ENCODE results near the gene RXRG. TPM values are rescaled to one million over a fixed set of nuclear protein-coding genes. Genes with fewer than 3 reads are reported as not detected.

The RXRG gene
- polyA plus RNA-seq, 1 of the 3 experiments (the other 2 are of a cell fraction): not detected

DNA sequence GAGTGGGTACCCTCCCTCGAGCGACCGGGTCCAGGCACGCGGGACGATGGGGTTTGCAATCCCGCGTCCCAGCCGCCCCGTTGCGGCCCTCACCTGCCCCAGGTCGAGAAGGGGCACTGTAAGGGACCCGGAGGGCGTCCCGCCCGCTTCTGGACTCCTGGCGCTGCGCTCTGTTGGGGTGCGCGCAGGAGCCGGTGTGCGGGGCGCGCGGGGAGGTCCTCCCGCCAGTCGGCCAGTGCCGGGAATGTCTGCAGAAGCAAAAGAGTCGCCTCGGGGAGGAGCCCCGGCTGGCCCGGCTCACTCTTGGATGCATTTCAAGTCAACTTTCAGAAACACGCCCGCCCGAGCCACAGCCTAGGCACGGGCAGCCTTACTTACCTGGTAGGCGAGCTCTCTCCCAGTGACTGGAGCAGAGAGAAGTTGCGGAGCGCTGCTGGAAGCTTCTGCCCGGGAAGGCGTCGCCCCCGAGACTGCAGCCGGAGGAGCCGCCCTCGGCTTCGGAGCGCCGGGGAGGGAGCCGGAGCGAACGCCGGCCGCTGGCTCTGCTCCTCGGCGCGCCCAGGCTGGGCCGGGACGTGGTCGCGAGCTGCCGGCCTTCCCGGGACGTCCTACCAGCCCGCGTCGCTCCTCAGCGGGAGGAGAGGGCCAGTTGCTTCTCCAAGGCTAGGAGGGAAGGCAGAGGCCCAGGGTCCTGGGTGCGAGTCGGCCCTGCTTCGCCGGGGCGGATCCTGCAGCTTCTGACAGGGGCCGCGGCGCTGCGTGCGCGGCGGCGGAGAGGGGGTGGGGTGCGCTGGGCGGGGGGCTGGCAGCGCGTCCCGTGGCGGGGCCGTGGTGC, 88.7 kb downstream of the RXRG start, which contains the start of gene LMX1A:
TSS of gene LMX1A (minus strand) at position 739 of the 835 bp plus-strand sequence. CDS start 1,156 bp downstream, outside the sequence.
- WGBS (ENCODE audit: low lambda C conversion rate): 7% methylated on average over 8 of the region's 88 CpGs
- Histone ChIP-seq H3K9ac (no peak within 1 kb of the TSS), H3K27me3 (ENCODE audit: insufficient read depth) (peaks cover 51% of the 10 kb centered on the region), H2AFZ (ENCODE audit: low read depth) (no peak within 1 kb of the TSS), H3K9me2 (no peaks in the 10 kb centered on the region), H3K79me2 (ENCODE audit: insufficient read depth) (no peaks in the 10 kb centered on the region), H3F3A (replicated peaks; ENCODE audit: insufficient read depth) (no peaks in the 10 kb centered on the region), H3K36me3 (replicated peaks in 1 of 2; ENCODE audit: control insufficient read depth in 1 of 2, insufficient read depth in 2 of 2, low read length in 1 of 2) (no peaks in the 10 kb centered on the region), H4K20me1 (ENCODE audit: insufficient read depth) (no peaks in the 10 kb centered on the region), H3K4me2 (peak within 1 kb of the TSS; percentile 11; the same call in 1 of the 2 replicates), H3K27ac (ENCODE audit: low read depth in 2 of 2, low read length in 1 of 2) (no peak within 1 kb of the TSS), H3K4me3 (ENCODE audit: low read depth in 2 of 2, low read length in 1 of 2) (no peak within 1 kb of the TSS), H3K4me1 (ENCODE audit: control insufficient read depth in 1 of 2, insufficient read depth in 2 of 2, low read depth in 1 of 2, low read length in 1 of 2) (no peaks in the 10 kb centered on the region), H3K9me3 (no peaks in the 10 kb centered on the region)
- DNase-seq: no peak
- POLR2A ChIA-PET: no interaction called here
- CTCF ChIA-PET: interaction anchor here (1.1 to 7.8 kb wide), 2 partner anchors 12 to 37 kb away, joined by 3 to 75 read pairs; no protein-coding TSS in a partner anchor
- TF ChIP-seq GABPA (IDR thresholded peaks at IDR 0.05; ENCODE audit: low read depth) (no peak), RCOR1 (IDR thresholded peaks at IDR 0.05; ENCODE audit: low read length) (no peak), MEF2A (IDR thresholded peaks at IDR 0.05; ENCODE audit: borderline replicate concordance, low read depth) (no peak), EZH2phosphoT487 (IDR thresholded peaks at IDR 0.05; ENCODE audit: borderline replicate concordance, low read depth) (no peak), SIN3A (IDR thresholded peaks at IDR 0.05; ENCODE audit: borderline replicate concordance, low read depth, low read length) (no peak), JUND (IDR thresholded peaks at IDR 0.05) (no peak), YY1 (IDR thresholded peaks at IDR 0.05; ENCODE audit: low read depth) (no peak), POLR2AphosphoS5 (IDR thresholded peaks at IDR 0.05; ENCODE audit: low read depth, low read length) (no peak), ELF1 (IDR thresholded peaks at IDR 0.05) (no peak), TCF12 (IDR thresholded peaks at IDR 0.05) (no peak), TAF1 (IDR thresholded peaks at IDR 0.05; ENCODE audit: borderline replicate concordance, low read depth, low read length) (no peak), NRF1 (IDR thresholded peaks at IDR 0.05; ENCODE audit: low read depth, low read length) (no peak), FOXM1 (IDR thresholded peaks at IDR 0.05; ENCODE audit: low read depth) (no peak), TEAD4 (IDR thresholded peaks at IDR 0.05; ENCODE audit: borderline replicate concordance, insufficient read depth) (no peak), RAD21 (IDR thresholded peaks at IDR 0.05; ENCODE audit: low read length) (no peak), RXRA (IDR thresholded peaks at IDR 0.05; ENCODE audit: borderline replicate concordance, low read depth) (no peak), NFIC (IDR thresholded peaks at IDR 0.05; ENCODE audit: borderline replicate concordance) (no peak)
- TF ChIP-seq, protein P1, sequence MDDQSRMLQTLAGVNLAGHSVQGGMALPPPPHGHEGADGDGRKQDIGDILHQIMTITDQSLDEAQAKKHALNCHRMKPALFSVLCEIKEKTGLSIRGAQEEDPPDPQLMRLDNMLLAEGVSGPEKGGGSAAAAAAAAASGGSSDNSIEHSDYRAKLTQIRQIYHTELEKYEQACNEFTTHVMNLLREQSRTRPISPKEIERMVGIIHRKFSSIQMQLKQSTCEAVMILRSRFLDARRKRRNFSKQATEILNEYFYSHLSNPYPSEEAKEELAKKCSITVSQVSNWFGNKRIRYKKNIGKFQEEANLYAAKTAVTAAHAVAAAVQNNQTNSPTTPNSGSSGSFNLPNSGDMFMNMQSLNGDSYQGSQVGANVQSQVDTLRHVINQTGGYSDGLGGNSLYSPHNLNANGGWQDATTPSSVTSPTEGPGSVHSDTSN (IDR thresholded peaks at IDR 0.05): no peak
- TF ChIP-seq, protein P2, sequence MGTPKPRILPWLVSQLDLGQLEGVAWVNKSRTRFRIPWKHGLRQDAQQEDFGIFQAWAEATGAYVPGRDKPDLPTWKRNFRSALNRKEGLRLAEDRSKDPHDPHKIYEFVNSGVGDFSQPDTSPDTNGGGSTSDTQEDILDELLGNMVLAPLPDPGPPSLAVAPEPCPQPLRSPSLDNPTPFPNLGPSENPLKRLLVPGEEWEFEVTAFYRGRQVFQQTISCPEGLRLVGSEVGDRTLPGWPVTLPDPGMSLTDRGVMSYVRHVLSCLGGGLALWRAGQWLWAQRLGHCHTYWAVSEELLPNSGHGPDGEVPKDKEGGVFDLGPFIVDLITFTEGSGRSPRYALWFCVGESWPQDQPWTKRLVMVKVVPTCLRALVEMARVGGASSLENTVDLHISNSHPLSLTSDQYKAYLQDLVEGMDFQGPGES (IDR thresholded peaks at IDR 0.05; ENCODE audit: low read depth, low read length): no peak
